ENCODE results near the gene DDX42. TPM values are rescaled to one million over a fixed set of nuclear protein-coding genes. Genes with fewer than 3 reads are reported as not detected.

The DDX42 gene
- total RNA-seq, 2 donors from 2014 or later: 71.0 to 105 TPM

GRCh38 chr17:63760771-63761539, 13.0 kb upstream of the DDX42 start:
- no peaks in the 10 kb centered on the region for H3K9me3 ChIP-seq
- H3K27me3 ChIP-seq (replicated peaks; ENCODE audit: insufficient read depth): no peaks in the 10 kb centered on the region
- peaks cover 6 to 9% of the 10 kb centered on the region in 2 donors for H3K36me3 ChIP-seq
- no peak for TF ChIP-seq POLR2AphosphoS5 (IDR thresholded peaks at IDR 0.05)
- no peak for TF ChIP-seq CTCF (IDR thresholded peaks at IDR 0.05)
- TF ChIP-seq POLR2A (IDR thresholded peaks at IDR 0.05): no peak
- H3K4me3 ChIP-seq: no peak overlapping the region
- DNase-seq (ENCODE audit: low spot score): no peak
- intact Hi-C loops (cut with DNase I): no loop called here
- WGBS: 82% methylated on average over 10 of the region's 10 CpGs
- H3K27ac ChIP-seq: no peak overlapping the region
- H3K4me1 ChIP-seq (replicated peaks): no peaks in the 10 kb centered on the region

- Histone ChIP-seq H3K4me3 (no peak overlapping the region), H3K36me3 (peaks cover 5 to 6% of the 10 kb centered on the region in 2 donors), H3K4me1 (replicated peaks) (no peaks in the 10 kb centered on the region), H3K27ac (no peak overlapping the region), H3K27me3 (replicated peaks; ENCODE audit: insufficient read depth) (no peaks in the 10 kb centered on the region), H3K9me3 (no peaks in the 10 kb centered on the region)
- TF ChIP-seq POLR2A (IDR thresholded peaks at IDR 0.05) (no peak), CTCF (IDR thresholded peaks at IDR 0.05) (no peak), POLR2AphosphoS5 (IDR thresholded peaks at IDR 0.05) (no peak)
- DNase-seq (ENCODE audit: low spot score): no peak
- WGBS: 85% methylated on average over 5 of the region's 5 CpGs
- intact Hi-C loops (cut with DNase I): no loop called here
These were observed 11.6 kb upstream of the DDX42 start for GRCh38 chr17:63762161-63763078.

GRCh38 chr17:63764716-63765115, 9.3 kb upstream of the DDX42 start:
- H3K27ac ChIP-seq: no peak overlapping the region
- H3K9me3 ChIP-seq: no peaks in the 10 kb centered on the region
- TF ChIP-seq POLR2AphosphoS5 (IDR thresholded peaks at IDR 0.05) (no peak), POLR2A (IDR thresholded peaks at IDR 0.05) (no peak), CTCF (IDR thresholded peaks at IDR 0.05) (no peak)
- peaks cover 5 to 6% of the 10 kb centered on the region in 2 donors for H3K36me3 ChIP-seq
- H3K4me3 ChIP-seq: no peak overlapping the region
- WGBS: 68% methylated on average over 4 of the region's 4 CpGs
- H3K27me3 ChIP-seq (replicated peaks; ENCODE audit: insufficient read depth): no peaks in the 10 kb centered on the region
- no peak for DNase-seq (ENCODE audit: low spot score)
- intact Hi-C loops (cut with DNase I): no loop called here
- no peaks in the 10 kb centered on the region for H3K4me1 ChIP-seq (replicated peaks)

GRCh38 chr17:63766754-63767153, 7.2 kb upstream of the DDX42 start:
- TF ChIP-seq CTCF (IDR thresholded peaks at IDR 0.05) (no peak), POLR2AphosphoS5 (IDR thresholded peaks at IDR 0.05) (no peak), POLR2A (IDR thresholded peaks at IDR 0.05) (no peak)
- Histone ChIP-seq H3K9me3 (no peaks in the 10 kb centered on the region), H3K4me3 (no peak overlapping the region), H3K27me3 (replicated peaks; ENCODE audit: insufficient read depth) (no peaks in the 10 kb centered on the region), H3K4me1 (replicated peaks) (no peaks in the 10 kb centered on the region), H3K36me3 (peaks cover 0 to 5% of the 10 kb centered on the region in 2 donors), H3K27ac (no peak overlapping the region)
- no peak for DNase-seq (ENCODE audit: low spot score)
- intact Hi-C loops (cut with DNase I): no loop called here

All from prostate gland (tissue), 2 donors.